SU-DHL-6 (cell line): Measurements from ENCODE around the gene EVI5.

ENCODE experiments used
- H2AFZ ChIP-seq: fragments of 200-600 bp; sonication (generic); 2 replicates; pipeline ENCODE4 v1.6.1; 2014; ENCODE audit warnings: low read depth, mild to moderate bottlenecking, moderate library complexity, mixed read lengths, antibody characterized with exemption, low read length; ENCODE audit not compliant: severe bottlenecking
- H3F3A ChIP-seq: fragments of 200-600 bp; shearing (Covaris generic); 2 replicates; pipeline ENCODE4 v1.6.0; 2016; ENCODE audit warnings: antibody characterized with exemption, mild to moderate bottlenecking; ENCODE audit not compliant: insufficient read depth
- H3K27ac ChIP-seq: fragments of 200-600 bp; sonication (generic); 2 replicates; pipeline ENCODE4 v1.5.1; 2016; ENCODE audit warnings: low read depth, mild to moderate bottlenecking, low read length, moderate library complexity, mixed read lengths
- H3K27me3 ChIP-seq: fragments of 200-600 bp; sonication (generic), shearing (Covaris generic); 2 replicates; pipeline ENCODE4 v1.6.0; 2014; ENCODE audit warnings: mild to moderate bottlenecking, low read length
- H3K36me3 ChIP-seq: fragments of 200-600 bp; sonication (generic); 2 replicates; pipeline ENCODE4 v1.6.1; 2014; ENCODE audit warnings: mild to moderate bottlenecking, low read length, mixed read lengths
- H3K4me2 ChIP-seq: fragments of 300-600, 200-600 bp; shearing (Covaris generic), sonication (generic); 2 replicates; pipeline ENCODE4 v1.6.0; 2014; ENCODE audit warnings: low read length, low read depth, mild to moderate bottlenecking; ENCODE audit not compliant: poor library complexity, severe bottlenecking
- H3K4me3 ChIP-seq: fragments of 200-600 bp; sonication (generic); 2 replicates; pipeline ENCODE4 v1.5.1; 2014; ENCODE audit warnings: antibody characterized with exemption, low read length, mild to moderate bottlenecking, mixed read lengths; ENCODE audit not compliant: insufficient read depth, poor library complexity, severe bottlenecking
- H3K79me2 ChIP-seq: fragments of 200-600 bp; sonication (generic); 2 replicates; pipeline ENCODE4 v1.6.1; 2014; ENCODE audit warnings: mild to moderate bottlenecking, low read length, moderate library complexity; ENCODE audit not compliant: insufficient read depth
- H3K9ac ChIP-seq: fragments of 200-600 bp; sonication (generic); 2 replicates; pipeline ENCODE4 v1.7.0; 2014; ENCODE audit warnings: mild to moderate bottlenecking, low read length
- H3K9me2 ChIP-seq: fragments of 200-600 bp; sonication (generic); replicated peaks from 2 replicates; pipeline ENCODE4 v1.6.1; 2014; ENCODE audit warnings: low read length; ENCODE audit not compliant: insufficient read depth
- H3K9me3 ChIP-seq: fragments of 200-600 bp; sonication (generic); 2 replicates; pipeline ENCODE4 v1.6.1; 2014; ENCODE audit warnings: low read length, mixed read lengths; ENCODE audit not compliant: insufficient read depth
- H4K20me1 ChIP-seq: fragments of 200-600 bp; sonication (generic); 2 replicates; pipeline ENCODE4 v1.6.1; 2014; ENCODE audit warnings: low read depth, mild to moderate bottlenecking, antibody characterized with exemption, low read length, moderate library complexity, mixed read lengths
- EZH2phosphoT487 ChIP-seq: fragments of 200-600 bp; sonication (generic), shearing (Covaris generic); conservative IDR thresholded peaks from 2 replicates; pipeline ENCODE4 v1.6.1; 2018; ENCODE audit warnings: mild to moderate bottlenecking, antibody characterized with exemption, low read length, moderate library complexity, mixed read lengths
- TF ChIP-seq, protein P1 (sequence below): fragments of 200-600 bp; sonication (generic); IDR thresholded peaks from one replicate; pipeline ENCODE4 v1.5.1; 2017; ENCODE audit warnings: antibody characterized with exemption, mild to moderate bottlenecking, low read length, moderate library complexity; ENCODE audit not compliant: insufficient read depth, poor library complexity, severe bottlenecking

Gene EVI5

DNA sequence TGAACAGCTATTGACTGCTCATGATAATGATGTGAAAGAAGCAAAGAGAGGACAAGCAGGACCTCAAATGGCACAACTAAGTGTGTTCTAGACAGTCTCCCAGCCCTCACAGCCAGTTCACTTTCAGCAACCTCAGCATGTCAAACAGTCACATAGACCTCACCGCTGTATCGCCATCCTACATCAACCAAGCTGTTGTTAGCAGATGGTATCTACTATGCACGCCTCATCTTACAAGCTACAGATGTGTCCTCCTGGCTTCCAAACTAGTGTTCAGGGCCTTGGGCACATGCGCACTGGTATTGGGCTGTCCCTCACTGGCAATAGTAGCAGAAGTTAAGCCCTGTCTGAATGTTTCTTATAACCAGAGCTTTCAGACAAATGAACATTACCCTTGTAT is 28.4 kb downstream of the EVI5 start:
- no peaks in the 10 kb centered on the region for H3F3A ChIP-seq
- H2AFZ ChIP-seq: no peak overlapping the region
- H3K27ac ChIP-seq: no peak overlapping the region
- H3K36me3 ChIP-seq: no peaks in the 10 kb centered on the region
- H3K4me2 ChIP-seq: no peak overlapping the region
- no peaks in the 10 kb centered on the region for H3K9me3 ChIP-seq
- H3K9me2 ChIP-seq: no peaks in the 10 kb centered on the region
- no peak overlapping the region for H3K4me3 ChIP-seq
- H3K79me2 ChIP-seq: peaks cover 4% of the 10 kb centered on the region; the same call in 1 of the 2 replicates
- H3K27me3 ChIP-seq: no peaks in the 10 kb centered on the region
- no peak for TF ChIP-seq EZH2phosphoT487
- TF ChIP-seq, protein P1, sequence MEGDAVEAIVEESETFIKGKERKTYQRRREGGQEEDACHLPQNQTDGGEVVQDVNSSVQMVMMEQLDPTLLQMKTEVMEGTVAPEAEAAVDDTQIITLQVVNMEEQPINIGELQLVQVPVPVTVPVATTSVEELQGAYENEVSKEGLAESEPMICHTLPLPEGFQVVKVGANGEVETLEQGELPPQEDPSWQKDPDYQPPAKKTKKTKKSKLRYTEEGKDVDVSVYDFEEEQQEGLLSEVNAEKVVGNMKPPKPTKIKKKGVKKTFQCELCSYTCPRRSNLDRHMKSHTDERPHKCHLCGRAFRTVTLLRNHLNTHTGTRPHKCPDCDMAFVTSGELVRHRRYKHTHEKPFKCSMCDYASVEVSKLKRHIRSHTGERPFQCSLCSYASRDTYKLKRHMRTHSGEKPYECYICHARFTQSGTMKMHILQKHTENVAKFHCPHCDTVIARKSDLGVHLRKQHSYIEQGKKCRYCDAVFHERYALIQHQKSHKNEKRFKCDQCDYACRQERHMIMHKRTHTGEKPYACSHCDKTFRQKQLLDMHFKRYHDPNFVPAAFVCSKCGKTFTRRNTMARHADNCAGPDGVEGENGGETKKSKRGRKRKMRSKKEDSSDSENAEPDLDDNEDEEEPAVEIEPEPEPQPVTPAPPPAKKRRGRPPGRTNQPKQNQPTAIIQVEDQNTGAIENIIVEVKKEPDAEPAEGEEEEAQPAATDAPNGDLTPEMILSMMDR: no peak
- no peak overlapping the region for H3K9ac ChIP-seq
- H4K20me1 ChIP-seq: no peaks in the 10 kb centered on the region

DNA sequence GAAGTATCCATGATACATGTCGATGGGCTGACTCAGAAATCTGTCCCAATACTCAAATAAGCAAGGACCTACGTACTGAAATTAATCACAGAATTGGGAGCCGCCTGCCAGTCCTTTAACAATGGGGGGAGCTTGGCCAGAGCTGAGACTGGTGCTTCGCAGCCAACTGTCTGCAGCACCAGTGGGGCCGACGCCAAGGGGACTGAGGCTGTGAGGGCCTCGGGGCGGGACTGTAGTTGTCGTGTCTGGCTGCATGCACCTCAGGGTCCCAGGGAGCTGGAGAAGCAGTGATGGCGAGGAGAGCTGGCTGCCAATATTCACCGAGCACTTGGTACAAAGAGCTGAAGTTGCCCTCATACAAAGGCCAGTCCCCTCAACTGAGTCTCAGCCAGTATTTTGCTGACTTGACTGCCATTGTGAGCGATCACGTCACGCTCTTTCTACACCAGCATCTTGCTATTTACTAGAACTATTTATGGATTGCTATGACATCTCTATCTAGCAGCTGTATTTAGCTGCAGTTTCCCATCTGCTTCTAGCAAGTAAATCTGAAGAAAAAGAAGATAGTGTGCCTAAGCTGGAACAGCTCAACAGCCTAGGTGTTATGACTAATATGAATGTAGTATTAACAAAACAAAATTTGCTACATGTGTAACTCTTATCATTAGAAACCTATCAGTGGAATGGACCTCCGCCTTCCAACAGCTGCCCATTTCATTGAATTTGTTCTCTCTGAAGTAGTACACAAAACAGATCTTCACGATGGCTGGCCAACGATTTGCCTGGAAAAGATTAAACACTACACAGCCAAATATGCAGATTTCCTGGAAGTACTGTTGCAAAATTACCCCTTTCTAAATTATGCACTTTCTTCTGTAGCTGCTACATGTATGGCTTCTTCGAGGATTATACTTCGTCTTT is 29.1 kb downstream of the EVI5 start:
- no peak for TF ChIP-seq EZH2phosphoT487
- TF ChIP-seq, protein P1: no peak
- Histone ChIP-seq H3K9me3 (no peaks in the 10 kb centered on the region), H3K79me2 (no peaks in the 10 kb centered on the region), H3K27me3 (no peaks in the 10 kb centered on the region), H3K4me2 (no peak overlapping the region), H3K9me2 (no peaks in the 10 kb centered on the region), H3F3A (no peaks in the 10 kb centered on the region), H3K9ac (no peak overlapping the region), H3K27ac (no peak overlapping the region), H3K4me3 (no peak overlapping the region), H3K36me3 (no peaks in the 10 kb centered on the region), H2AFZ (no peak overlapping the region), H4K20me1 (no peaks in the 10 kb centered on the region)

DNA sequence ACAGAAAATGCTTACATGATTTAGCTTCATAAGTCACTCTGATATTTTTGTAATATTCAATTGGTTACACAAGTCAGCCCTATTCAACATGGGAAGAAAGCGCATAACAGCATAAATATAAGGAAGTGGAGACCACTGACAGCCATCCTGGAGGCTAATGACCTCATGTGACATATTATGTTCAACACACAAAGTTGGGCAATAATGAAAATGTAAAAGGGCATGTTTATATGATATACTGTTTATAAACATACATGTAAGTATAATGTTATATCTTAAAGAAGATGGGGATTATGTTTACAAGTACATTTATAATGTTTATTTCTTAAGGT is 30.2 kb downstream of the EVI5 start:
- no peak overlapping the region for H3K4me2 ChIP-seq
- no peaks in the 10 kb centered on the region for H3K27me3 ChIP-seq
- no peaks in the 10 kb centered on the region for H4K20me1 ChIP-seq
- H3K4me3 ChIP-seq: no peak overlapping the region
- H2AFZ ChIP-seq: no peak overlapping the region
- H3K36me3 ChIP-seq: no peaks in the 10 kb centered on the region
- H3K9me2 ChIP-seq: no peaks in the 10 kb centered on the region
- H3K9ac ChIP-seq: no peak overlapping the region
- no peaks in the 10 kb centered on the region for H3K9me3 ChIP-seq
- no peaks in the 10 kb centered on the region for H3F3A ChIP-seq
- H3K79me2 ChIP-seq: no peaks in the 10 kb centered on the region
- no peak overlapping the region for H3K27ac ChIP-seq
- no peak for TF ChIP-seq EZH2phosphoT487
- TF ChIP-seq, protein P1: no peak
